HK-2 (cell line): ENCODE results near the gene JMJD7.

Experiments
- DNase-seq: peaks from one replicate; pipeline ENCODE4 v3.0.0-alpha.2; 2018; ENCODE audit not compliant: unreplicated experiment

JMJD7 gene

DNA sequence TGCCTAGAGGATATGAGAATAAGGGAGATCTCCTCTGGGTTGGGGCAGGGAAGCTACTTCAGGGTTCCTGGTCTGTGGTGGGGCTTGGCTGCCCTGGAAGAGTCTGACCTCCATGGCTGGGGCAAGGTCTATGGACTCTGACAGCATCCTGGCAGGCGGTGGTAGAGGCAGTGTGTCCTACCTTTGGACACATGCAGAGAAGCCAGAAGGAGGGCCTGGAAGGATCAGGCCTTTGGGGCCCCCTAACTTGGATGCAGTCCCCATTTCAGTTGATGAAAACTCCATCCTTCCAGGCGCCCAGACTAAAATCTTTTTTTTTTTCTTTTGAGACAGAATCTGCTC lies 55.6 kb downstream of the JMJD7 start:
- DNase-seq, result no peak

- DNase-seq, result no peak
Observed at GRCh38 chr15:41884458-41884857, 56.6 kb downstream of the JMJD7 start.

DNA sequence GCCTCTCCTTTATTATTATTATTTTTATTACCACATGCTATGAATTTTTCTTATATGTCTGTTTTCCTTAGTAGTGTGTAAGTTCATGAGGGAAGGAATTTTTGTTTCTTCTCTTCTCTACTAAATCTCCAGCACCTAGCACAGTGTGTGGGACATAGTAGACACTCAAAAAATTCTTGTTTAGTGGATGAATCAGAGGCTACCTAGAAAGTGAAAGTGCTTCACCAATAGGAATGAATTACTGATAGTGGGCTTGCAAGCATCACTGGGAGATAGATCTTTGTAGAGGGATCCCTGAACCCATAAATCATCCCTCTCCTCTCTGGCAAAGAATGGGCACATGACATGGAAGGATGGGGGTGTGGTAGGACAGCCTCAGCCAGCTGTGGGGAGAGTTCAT lies 57.4 kb downstream of the JMJD7 start:
- DNase-seq, result no peak

DNA sequence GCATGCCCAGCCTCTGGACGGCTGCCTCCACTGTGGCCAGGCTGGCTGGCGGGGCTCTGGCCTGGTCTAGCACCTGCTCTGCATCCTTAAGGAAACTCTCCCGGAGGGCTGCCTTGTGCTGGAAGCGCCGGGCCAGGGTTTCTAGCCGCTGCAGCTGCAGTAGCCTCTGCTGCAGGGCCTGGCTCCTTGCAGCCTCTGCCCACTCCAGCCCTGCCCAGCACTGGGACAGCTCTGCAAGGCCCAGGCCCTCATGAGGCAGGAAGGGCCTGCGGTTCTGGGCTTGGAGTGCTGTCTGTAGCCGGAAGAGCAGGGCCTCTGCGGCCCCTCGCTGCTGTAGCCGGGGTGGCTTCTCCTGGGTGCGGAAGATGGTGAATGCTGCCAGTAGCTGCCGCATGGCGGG lies 57.9 kb downstream of the JMJD7 start:
- no peak for DNase-seq

- DNase-seq, result no peak
Observed at GRCh38 chr15:41886741-41887140, 58.8 kb downstream of the JMJD7 start.

GRCh38 chr15:41887161-41887560 lies 59.3 kb downstream of the JMJD7 start:
- no peak for DNase-seq
